ENCODE results near the gene EIF5A. TPM values are rescaled to one million over a fixed set of nuclear protein-coding genes. Genes with fewer than 3 reads are reported as not detected.
"Not testable (repeated sequence)": the region's sequence is repeated elsewhere in the genome, so short reads cannot be mapped to it uniquely, and the experiment has no call there.

EIF5A gene
- total and polyA plus RNA-seq, 2 donors: 123 to 348 TPM

DNA sequence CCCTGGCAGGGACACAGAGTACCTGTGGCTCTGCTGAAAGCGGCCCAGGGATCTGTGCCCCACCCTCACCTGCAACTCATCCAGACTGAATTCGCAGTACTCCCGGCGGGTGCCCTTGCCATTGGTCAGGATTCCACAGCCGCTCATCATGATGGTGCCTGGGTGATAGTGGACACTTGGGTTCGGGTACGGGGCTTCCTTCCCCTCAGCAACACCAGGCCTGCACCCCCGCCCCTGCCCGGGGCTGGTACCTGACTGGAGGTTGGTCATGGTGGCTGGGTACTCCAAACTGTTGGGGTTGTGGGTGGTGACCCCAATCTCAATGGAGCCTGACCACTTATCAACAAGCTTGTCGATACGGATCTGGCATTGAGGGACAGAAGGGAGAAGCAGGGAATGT, 18.8 kb downstream of the EIF5A start:
- Histone ChIP-seq H3K27ac (ENCODE audit: low read depth) (no peak overlapping the region), H3K4me3 (ENCODE audit: low read depth, low read length) (no peak overlapping the region), H3K4me1 (ENCODE audit: insufficient read depth) (no peaks in the 10 kb centered on the region), H3K36me3 (ENCODE audit: insufficient read depth) (no peaks in the 10 kb centered on the region)
- DNase-seq (ENCODE audit: extremely low spot score): no peak
- 93% methylated on average over 11 of the region's 11 CpGs for WGBS

DNA sequence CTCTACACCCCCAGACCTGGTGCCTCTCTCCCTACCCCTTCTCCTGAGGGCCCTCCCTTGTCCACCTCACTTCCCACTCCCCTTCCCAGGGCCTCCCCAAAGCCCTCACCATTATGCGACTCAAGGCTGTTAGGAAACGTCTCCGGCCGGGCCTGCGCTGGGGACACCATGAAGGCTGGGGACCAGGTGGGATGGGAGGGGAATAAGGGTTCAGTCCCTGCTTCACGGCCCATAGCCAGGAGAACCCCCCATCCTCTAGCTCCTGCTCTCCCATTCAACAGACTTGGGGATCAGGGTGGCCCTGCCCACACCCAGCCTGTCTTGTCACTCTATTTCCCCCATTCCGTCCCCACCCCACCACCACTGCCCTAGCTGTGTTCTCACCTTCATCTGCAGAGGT, 19.6 kb downstream of the EIF5A start:
- Histone ChIP-seq H3K4me3 (ENCODE audit: low read depth, low read length) (no peak overlapping the region), H3K27ac (ENCODE audit: low read depth) (no peak overlapping the region), H3K4me1 (ENCODE audit: insufficient read depth) (no peaks in the 10 kb centered on the region), H3K36me3 (ENCODE audit: insufficient read depth) (no peaks in the 10 kb centered on the region)
- DNase-seq (ENCODE audit: extremely low spot score): no peak
- 87% methylated on average over 7 of the region's 7 CpGs for whole genome bisulfite sequencing

DNA sequence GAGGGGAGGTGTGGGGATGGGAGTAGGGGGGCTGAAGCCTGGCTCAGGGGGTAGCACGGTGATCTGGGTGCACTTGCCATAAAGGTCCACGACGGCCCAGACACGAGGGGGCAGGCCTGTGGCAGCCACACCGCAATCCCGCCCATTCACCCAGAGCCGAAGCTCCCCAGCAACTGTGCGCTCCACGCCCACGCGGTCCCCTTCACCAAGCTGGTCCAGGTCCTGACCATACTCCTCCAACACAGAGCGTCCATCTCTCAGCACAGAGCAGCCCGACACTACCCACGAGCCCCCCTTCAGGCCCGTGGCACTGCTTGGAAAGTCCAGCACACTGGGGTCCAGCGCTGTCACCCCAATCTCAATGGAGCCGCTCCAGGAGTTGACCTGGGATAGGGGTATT, 20.1 kb downstream of the EIF5A start:
- Histone ChIP-seq H3K4me1 (ENCODE audit: insufficient read depth) (no peaks in the 10 kb centered on the region), H3K4me3 (ENCODE audit: low read depth, low read length) (no peak overlapping the region), H3K36me3 (ENCODE audit: insufficient read depth) (no peaks in the 10 kb centered on the region), H3K27ac (ENCODE audit: low read depth) (no peak overlapping the region)
- no peak for DNase-seq (ENCODE audit: extremely low spot score)
- 90% methylated on average over 17 of the region's 17 CpGs for WGBS

DNA sequence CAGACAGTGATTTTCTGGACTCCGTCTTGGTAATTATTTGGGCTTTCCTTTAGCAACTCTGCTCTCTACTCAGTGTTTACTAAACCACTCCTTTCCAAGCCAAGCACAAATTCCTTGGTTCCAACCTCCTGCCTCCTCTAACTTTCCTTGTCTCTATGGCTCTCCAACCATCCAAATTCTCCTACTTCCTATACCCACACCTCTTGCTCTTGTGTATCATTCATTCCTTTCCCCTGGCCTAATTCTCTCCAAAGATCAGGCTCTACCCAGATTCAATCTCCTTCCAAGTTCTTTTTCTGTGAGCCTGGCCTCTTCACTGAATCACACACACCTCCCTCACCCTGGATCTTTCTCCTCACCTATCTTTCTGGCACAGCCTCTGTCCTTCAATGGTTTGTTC, 20.6 kb downstream of the EIF5A start:
- Histone ChIP-seq H3K27ac (ENCODE audit: low read depth) (no peak overlapping the region), H3K4me3 (ENCODE audit: low read depth, low read length) (no peak overlapping the region), H3K4me1 (ENCODE audit: insufficient read depth) (no peaks in the 10 kb centered on the region), H3K36me3 (ENCODE audit: insufficient read depth) (no peaks in the 10 kb centered on the region)
- DNase-seq (ENCODE audit: extremely low spot score): no peak
- WGBS: 79% methylated on average over 1 of the region's 1 CpG

DNA sequence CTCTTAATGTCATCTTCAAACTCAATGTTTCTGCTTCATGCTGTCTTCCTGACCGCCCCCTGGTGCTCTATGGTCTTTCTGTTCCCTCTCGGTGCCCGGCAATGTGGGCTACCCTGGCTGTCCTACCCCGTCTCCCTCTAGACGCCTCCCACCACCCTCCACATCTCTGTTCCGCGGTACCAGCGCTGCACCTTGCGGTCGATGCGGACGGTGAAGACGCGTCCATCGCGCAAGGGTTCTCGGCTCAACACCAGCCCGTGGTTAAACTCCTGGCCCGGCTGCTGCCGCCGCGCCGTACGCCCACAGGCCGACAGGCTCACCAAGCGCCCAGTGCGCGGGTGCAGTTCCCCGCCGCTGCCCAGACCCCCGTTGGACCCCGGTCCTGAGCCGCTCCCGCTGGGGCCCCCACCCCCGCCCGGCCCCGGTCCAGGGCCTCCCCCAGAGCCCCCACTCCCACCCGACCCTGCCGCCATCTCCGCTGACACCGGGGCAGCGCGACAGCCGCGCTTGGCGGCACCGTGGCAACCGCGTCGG, 21.5 kb downstream of the EIF5A start, which contains the start of gene NEURL4:
TSS of gene NEURL4 (minus strand) at position 496 of the 534 bp plus-strand sequence. CDS start at position 473, 23 bp downstream.
- no peaks in the 10 kb centered on the region for H3K4me1 ChIP-seq (ENCODE audit: insufficient read depth)
- WGBS: under 1% methylated on average over 50 of the region's 50 CpGs
- H3K36me3 ChIP-seq (ENCODE audit: insufficient read depth): no peaks in the 10 kb centered on the region
- peak within 1 kb of the TSS; percentile 72 for H3K4me3 ChIP-seq (ENCODE audit: low read depth, low read length)
- peak within 1 kb of the TSS; percentile 84 for H3K27ac ChIP-seq (ENCODE audit: low read depth)
- no peak for DNase-seq (ENCODE audit: extremely low spot score)

DNA sequence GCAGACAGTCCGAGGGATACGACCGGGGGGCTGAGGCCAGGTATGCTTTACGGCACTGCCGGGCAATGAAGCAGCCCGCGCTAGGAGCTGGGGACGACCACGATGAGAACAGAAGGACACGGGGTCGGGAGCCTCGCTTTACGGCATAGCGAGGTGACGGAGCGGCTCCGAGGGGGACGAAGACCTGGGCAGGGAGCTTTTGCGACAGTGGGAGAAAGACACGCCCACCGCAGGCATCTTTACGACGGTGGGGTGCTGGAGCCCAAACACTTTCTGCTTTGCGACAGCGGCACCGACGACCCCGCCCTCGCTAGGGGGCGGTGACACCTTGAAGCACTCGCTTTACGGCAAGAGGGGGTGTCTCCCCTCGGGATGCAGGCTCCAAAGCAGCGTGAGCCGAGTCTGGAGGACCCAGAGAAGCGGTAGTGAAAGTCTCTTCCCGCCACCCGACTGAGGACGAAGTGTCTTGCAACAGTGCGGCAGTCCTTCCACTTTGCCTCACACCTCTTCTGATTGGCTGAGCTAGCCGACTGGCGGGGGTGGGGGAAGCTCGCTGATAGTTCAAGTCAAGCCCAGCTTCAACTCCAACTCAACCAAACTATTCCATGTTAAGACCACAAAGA, 22.1 kb downstream of the EIF5A start:
- peak overlapping the region; percentile 84 for H3K27ac ChIP-seq (ENCODE audit: low read depth)
- WGBS: under 1% methylated on average over 43 of the region's 43 CpGs
- H3K4me3 ChIP-seq (ENCODE audit: low read depth, low read length): peak overlapping the region; percentile 72
- peak; percentile 94 for DNase-seq (ENCODE audit: extremely low spot score)
- no peaks in the 10 kb centered on the region for H3K36me3 ChIP-seq (ENCODE audit: insufficient read depth)
- H3K4me1 ChIP-seq (ENCODE audit: insufficient read depth): no peaks in the 10 kb centered on the region

DNA sequence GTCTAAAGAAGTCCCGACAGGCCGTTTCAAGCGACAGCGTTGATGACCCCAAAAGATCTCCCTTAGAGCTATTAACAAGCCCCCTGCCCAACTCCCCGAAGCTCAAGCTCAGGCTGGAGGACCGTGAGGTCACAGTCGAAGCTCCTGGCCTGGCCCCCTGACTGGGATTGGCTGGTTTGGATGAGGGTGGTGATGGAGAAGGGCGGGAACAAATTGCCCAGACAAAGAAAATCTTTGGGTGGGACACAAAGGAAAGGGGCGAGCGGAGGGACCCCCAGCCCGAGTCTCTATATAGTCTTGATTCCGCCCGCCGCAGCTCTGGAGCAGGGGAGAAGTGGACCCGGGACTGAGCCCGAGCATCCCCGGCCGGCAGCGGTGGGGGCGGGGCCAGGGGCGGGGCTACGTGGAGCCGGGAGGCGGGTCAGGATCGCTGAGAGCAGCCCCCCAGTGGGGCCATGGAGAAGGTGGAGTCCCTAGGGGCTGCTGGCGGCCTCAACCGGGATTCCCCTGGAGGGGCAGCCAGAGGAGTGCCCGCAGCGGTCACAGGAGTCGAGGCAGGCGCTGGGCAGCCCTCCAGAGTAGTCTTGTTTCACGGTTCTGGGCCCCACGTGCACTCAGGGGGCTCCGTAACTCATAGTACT, 22.7 kb downstream of the EIF5A start:
- H3K36me3 ChIP-seq (ENCODE audit: insufficient read depth): no peaks in the 10 kb centered on the region
- peak overlapping the region; percentile 72 for H3K4me3 ChIP-seq (ENCODE audit: low read depth, low read length)
- H3K27ac ChIP-seq (ENCODE audit: low read depth): peak overlapping the region; percentile 79
- H3K4me1 ChIP-seq (ENCODE audit: insufficient read depth): no peaks in the 10 kb centered on the region
- peak; percentile 80 for DNase-seq (ENCODE audit: extremely low spot score)
- under 1% methylated on average over 34 of the region's 34 CpGs for WGBS

DNA sequence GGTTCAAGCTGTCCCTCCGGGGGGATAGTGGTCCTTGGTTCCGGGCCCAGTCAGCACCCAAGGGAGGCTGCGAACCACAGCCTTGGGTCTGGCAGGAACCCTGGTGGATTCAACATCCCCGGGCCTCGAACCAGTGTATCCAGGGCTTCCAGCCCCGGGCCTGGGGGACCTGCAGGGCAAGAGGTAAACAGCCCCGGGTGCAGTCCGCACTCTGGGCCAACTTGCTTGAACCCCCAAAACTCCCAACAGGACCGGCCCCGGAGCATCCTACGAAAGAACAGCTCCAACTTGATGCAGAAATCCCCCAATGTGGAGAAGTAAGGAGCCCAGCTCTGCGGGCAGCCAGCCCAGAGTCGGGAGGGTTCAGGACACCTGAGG, 23.2 kb downstream of the EIF5A start:
- Histone ChIP-seq H3K4me1 (ENCODE audit: insufficient read depth) (no peaks in the 10 kb centered on the region), H3K4me3 (ENCODE audit: low read depth, low read length) (peak overlapping the region; percentile 72), H3K27ac (ENCODE audit: low read depth) (no peak overlapping the region), H3K36me3 (ENCODE audit: insufficient read depth) (no peaks in the 10 kb centered on the region)
- WGBS: 62% methylated on average over 13 of the region's 13 CpGs
- no peak for DNase-seq (ENCODE audit: extremely low spot score)

DNA sequence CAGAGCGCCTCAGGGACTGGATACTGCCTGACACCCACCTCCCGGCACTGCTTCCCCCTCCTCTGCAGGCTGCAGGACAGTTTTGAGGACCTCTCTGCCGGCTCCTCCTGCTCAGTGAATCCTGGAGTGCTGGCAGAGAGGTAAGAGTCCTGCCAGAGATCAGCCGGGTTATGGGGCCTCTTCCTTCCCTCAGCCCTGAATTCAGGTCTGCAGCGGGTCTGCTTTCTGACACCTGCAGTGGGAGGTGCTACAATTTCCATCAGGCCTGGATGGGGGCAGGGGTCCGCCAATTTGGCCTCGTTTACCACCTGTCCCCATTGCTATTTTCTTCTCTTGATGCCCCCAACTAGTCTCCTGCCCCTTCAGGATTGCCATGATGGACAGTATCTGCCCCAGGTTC, 24.7 kb downstream of the EIF5A start:
- H3K27ac ChIP-seq (ENCODE audit: low read depth): no peak overlapping the region
- 59% methylated on average over 7 of the region's 7 CpGs for WGBS

DNA sequence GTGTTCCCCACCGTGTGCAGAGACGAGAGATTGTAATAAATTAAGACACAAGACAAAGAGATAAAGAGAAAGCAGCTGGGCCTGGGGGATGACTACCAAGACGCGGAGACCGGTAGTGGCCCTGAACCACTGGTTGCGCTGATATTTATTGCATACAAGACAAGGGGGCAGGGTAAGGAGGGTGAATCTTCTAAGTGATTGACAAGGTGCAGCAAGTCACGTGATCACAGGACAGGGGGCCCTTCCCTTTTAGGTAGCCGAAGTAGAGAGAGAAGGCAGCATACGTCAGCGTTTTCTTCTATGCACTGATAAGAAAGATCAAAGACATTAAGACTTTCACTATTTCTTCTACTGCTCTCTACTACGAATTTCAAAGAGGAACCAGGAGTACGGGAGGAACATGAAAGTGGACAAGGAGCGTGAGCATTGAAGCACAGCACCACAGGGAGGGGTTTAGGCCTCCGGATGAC, 25.2 kb downstream of the EIF5A start:
- not testable (repeated sequence) for H3K4me3 ChIP-seq (ENCODE audit: low read depth, low read length); H3K27ac ChIP-seq (ENCODE audit: low read depth); H3K36me3 ChIP-seq (ENCODE audit: insufficient read depth); DNase-seq (ENCODE audit: extremely low spot score); H3K4me1 ChIP-seq (ENCODE audit: insufficient read depth)
- 30% methylated on average over 14 of the region's 14 CpGs for WGBS

More for the DNA sequence above, 24.7 kb downstream of the EIF5A start:
- Histone ChIP-seq H3K4me1 (ENCODE audit: insufficient read depth) (no peaks in the 10 kb centered on the region), H3K4me3 (ENCODE audit: low read depth, low read length) (no peak overlapping the region), H3K36me3 (ENCODE audit: insufficient read depth) (no peaks in the 10 kb centered on the region)
- no peak for DNase-seq (ENCODE audit: extremely low spot score)

DNA sequence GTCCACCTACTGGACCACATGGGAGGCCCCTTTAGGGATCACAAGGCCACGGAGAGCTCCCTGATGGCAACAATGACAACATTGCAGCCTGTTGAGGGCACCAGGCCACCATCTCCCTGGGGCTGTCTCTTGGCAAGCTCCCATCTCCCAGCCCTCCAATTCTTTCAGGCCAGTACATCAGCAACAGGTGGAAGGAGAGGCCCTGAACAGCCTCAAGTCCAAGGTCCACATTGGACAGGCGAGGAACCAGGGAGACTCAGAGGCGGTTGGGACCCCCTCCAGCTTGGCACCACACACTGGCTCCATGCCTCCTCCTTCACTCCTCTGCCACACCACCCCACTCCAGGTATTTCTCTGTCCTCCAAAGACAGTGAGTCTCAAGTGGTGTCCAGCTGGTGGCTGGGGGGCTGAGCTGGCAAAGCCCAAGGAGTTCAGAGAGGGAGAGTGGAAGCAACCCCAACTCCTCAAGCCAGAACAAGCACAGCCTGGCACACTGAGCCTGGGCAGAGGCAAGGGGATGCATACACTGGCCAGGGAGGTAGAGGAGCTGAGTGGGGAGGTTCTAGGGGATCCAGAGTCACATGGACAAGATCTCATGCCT, 27.6 kb downstream of the EIF5A start:
- WGBS: 82% methylated on average over 3 of the region's 3 CpGs
- DNase-seq (ENCODE audit: extremely low spot score): no peak
- Histone ChIP-seq H3K4me3 (ENCODE audit: low read depth, low read length) (no peak overlapping the region), H3K4me1 (ENCODE audit: insufficient read depth) (no peaks in the 10 kb centered on the region), H3K27ac (ENCODE audit: low read depth) (no peak overlapping the region), H3K36me3 (ENCODE audit: insufficient read depth) (no peaks in the 10 kb centered on the region)

DNA sequence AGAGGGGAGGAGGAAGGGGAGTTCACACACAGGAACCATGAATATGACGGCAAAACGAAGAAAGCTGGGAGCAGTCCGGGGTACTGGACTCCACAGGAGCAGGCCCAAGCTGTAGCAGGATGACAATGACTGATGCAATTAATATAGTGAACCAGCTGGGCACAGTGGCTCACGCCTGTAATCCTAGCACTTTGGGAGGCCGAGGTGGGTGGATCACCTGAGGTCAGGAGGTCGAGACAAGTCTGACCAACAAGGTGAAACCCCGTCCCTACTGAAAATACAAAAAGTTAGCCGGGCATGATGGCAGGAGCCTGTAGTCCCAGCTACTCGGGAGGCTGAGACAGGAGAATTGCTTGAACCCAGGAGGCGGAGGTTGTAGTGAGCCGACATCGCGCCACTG, 28.3 kb downstream of the EIF5A start:
- H3K36me3 ChIP-seq (ENCODE audit: insufficient read depth); H3K27ac ChIP-seq (ENCODE audit: low read depth); H3K4me3 ChIP-seq (ENCODE audit: low read depth, low read length); H3K4me1 ChIP-seq (ENCODE audit: insufficient read depth); DNase-seq (ENCODE audit: extremely low spot score): not testable (repeated sequence)
- 82% methylated on average over 13 of the region's 13 CpGs for WGBS

DNA sequence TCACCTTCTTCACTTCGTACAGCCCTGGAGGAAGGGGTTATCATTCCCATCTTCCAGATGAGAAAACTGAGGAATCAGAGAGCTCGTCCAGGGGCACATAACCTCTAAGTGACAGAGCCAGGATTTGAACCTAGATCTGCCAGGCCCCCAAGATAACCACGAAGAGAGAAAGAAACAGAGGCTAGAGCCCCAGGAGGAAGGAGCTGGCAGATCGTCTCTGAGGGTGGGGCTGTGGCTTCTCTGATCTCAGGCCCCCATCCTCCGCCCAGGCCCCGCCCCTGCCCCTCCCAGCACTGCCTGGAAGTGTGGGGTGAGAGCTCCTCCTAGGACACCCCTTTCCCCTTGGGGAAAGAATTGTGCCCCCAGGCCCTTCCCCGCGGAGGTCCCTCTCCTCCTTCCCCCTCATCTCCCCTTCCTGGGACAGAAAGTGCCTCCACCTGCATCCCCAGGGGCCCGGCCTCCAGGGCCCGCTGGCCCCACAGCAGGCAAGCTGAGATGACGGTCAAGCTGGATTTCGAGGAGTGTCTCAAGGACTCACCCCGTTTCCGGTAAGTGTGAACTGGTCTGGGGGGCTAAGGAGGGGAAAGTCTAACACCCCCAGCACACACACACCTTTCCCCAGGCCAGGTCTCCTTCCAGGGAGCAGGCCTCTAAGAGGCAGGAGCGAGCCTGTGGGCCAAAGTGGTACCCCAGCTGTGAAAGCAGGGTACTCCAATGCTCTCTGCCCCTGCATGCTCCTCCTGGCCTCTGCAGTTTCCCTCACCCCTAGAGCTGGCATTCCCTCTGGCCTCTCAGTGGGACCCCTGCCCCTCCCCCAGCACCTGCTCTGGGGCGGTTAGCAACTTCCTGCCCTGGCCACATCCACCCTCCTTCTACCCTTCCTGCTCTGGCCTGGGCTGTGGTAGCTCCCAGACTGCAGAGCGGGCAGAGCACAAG, 29.1 kb downstream of the EIF5A start, which contains the start of gene ACAP1:
TSS of gene ACAP1 (plus strand) at position 290 of the 936 bp plus-strand sequence. CDS start at position 496, 206 bp downstream.
- H3K4me1 ChIP-seq (ENCODE audit: insufficient read depth): no peaks in the 10 kb centered on the region
- WGBS: 33% methylated on average over 17 of the region's 17 CpGs
- no peak within 1 kb of the TSS for H3K27ac ChIP-seq (ENCODE audit: low read depth)
- no peak for DNase-seq (ENCODE audit: extremely low spot score)
- H3K36me3 ChIP-seq (ENCODE audit: insufficient read depth): no peaks in the 10 kb centered on the region
- peak within 1 kb of the TSS; percentile 34 for H3K4me3 ChIP-seq (ENCODE audit: low read depth, low read length)
